Measurements from ENCODE around the gene GCSAM.

GRCh38 chr3:112140584-112140983, 7.5 kb upstream of the GCSAM start:
- TF ChIP-seq CTCF (IDR thresholded peaks at IDR 0.05) (no peak), TAF1 (IDR thresholded peaks at IDR 0.05; ENCODE audit: borderline replicate concordance, low read depth, low read length) (no peak), POLR2AphosphoS5 (IDR thresholded peaks at IDR 0.05; ENCODE audit: low read depth, low read length) (no peak), MAX (IDR thresholded peaks at IDR 0.05; ENCODE audit: low read depth) (no peak), YY1 (IDR thresholded peaks at IDR 0.05; ENCODE audit: low read depth) (no peak), SMC3 (IDR thresholded peaks at IDR 0.05; ENCODE audit: low read depth, low read length) (no peak), RAD21 (IDR thresholded peaks at IDR 0.05; ENCODE audit: low read length) (no peak), EP300 (IDR thresholded peaks at IDR 0.05; ENCODE audit: borderline replicate concordance in 1 of 2, low read depth in 1 of 2, low read length in 1 of 2) (no peak), SIN3A (IDR thresholded peaks at IDR 0.05; ENCODE audit: borderline replicate concordance, low read depth, low read length) (no peak), EZH2phosphoT487 (IDR thresholded peaks at IDR 0.05; ENCODE audit: borderline replicate concordance, low read depth) (no peak), TEAD4 (IDR thresholded peaks at IDR 0.05; ENCODE audit: borderline replicate concordance, insufficient read depth) (no peak), CHD2 (IDR thresholded peaks at IDR 0.05; ENCODE audit: low read length, partially characterized antibody) (no peak)
- TF ChIP-seq, protein P1, sequence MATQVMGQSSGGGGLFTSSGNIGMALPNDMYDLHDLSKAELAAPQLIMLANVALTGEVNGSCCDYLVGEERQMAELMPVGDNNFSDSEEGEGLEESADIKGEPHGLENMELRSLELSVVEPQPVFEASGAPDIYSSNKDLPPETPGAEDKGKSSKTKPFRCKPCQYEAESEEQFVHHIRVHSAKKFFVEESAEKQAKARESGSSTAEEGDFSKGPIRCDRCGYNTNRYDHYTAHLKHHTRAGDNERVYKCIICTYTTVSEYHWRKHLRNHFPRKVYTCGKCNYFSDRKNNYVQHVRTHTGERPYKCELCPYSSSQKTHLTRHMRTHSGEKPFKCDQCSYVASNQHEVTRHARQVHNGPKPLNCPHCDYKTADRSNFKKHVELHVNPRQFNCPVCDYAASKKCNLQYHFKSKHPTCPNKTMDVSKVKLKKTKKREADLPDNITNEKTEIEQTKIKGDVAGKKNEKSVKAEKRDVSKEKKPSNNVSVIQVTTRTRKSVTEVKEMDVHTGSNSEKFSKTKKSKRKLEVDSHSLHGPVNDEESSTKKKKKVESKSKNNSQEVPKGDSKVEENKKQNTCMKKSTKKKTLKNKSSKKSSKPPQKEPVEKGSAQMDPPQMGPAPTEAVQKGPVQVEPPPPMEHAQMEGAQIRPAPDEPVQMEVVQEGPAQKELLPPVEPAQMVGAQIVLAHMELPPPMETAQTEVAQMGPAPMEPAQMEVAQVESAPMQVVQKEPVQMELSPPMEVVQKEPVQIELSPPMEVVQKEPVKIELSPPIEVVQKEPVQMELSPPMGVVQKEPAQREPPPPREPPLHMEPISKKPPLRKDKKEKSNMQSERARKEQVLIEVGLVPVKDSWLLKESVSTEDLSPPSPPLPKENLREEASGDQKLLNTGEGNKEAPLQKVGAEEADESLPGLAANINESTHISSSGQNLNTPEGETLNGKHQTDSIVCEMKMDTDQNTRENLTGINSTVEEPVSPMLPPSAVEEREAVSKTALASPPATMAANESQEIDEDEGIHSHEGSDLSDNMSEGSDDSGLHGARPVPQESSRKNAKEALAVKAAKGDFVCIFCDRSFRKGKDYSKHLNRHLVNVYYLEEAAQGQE (IDR thresholded peaks at IDR 0.05; ENCODE audit: low read depth, low read length): no peak
- TF ChIP-seq, protein P2, sequence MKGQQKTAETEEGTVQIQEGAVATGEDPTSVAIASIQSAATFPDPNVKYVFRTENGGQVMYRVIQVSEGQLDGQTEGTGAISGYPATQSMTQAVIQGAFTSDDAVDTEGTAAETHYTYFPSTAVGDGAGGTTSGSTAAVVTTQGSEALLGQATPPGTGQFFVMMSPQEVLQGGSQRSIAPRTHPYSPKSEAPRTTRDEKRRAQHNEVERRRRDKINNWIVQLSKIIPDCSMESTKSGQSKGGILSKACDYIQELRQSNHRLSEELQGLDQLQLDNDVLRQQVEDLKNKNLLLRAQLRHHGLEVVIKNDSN (IDR thresholded peaks at IDR 0.05; ENCODE audit: borderline replicate concordance, low read depth): no peak

All from SK-N-SH (cell line).